SK-N-SH (cell line): ENCODE measurements around the gene CENPU. TPM values are rescaled to one million over a fixed set of nuclear protein-coding genes. Genes with fewer than 3 reads are reported as not detected.
A peak's percentile ranks its signal among the peaks of the same experiment; 100 is the strongest.

Experiments
- CTCF ChIA-PET: fragments of 300-600, 350-600 bp; formaldehyde crosslinking; extraction: SDS; loops from one replicate; lab custom pipeline; 2021; lab: Yijun Ruan, JAX
- POLR2A ChIA-PET: fragments of 350-600 bp; sonication (Branson Sonifier 250); formaldehyde crosslinking; extraction: SDS; loops from one replicate; lab custom pipeline; 2020; ENCODE audit warnings: antibody characterized with exemption, inconsistent platforms; lab: Yijun Ruan, JAX
- DNase-seq: peaks from one replicate; pipeline ENCODE4 v3.0.0; 2012
- H2AFZ ChIP-seq: fragments of 200-600 bp; sonication (generic); 2 replicates; pipeline ENCODE4 v1.8.1; 2016; ENCODE audit warnings: antibody characterized with exemption, mild to moderate bottlenecking, low read depth
- H3F3A ChIP-seq: fragments of 200-600 bp; sonication (generic); replicated peaks from 2 replicates; pipeline ENCODE3; 2016; ENCODE audit warnings: antibody characterized with exemption, mild to moderate bottlenecking; ENCODE audit not compliant: insufficient read depth
- H3K27ac ChIP-seq, 2 experiments: fragments of 200-500 bp in 1 of 2; fragments of 200-600 bp in 1 of 2; sonication (Bioruptor generic) in 1 of 2; sonication (generic), shearing (Covaris generic) in 1 of 2; 2 replicates each; pipeline versions ENCODE4 v1.5.1 to v1.6.1; 2014 to 2016; ENCODE audit warnings: low read depth in 2 of 2, inconsistent platforms in 1 of 2, low read length in 1 of 2, mild to moderate bottlenecking in 1 of 2, mixed read lengths in 1 of 2
- H3K27me3 ChIP-seq: fragments of 200-600 bp; sonication (generic), shearing (Covaris generic); 2 replicates; pipeline ENCODE4 v1.6.1; 2016; ENCODE audit warnings: mixed run types; ENCODE audit not compliant: insufficient read depth
- H3K36me3 ChIP-seq, 2 experiments: fragments of 200-500 bp in 1 of 2; fragments of 200-600 bp in 1 of 2; sonication (Bioruptor generic) in 1 of 2; sonication (generic) in 1 of 2; replicated peaks in 1 of 2; 2 replicates each; pipeline versions ENCODE3 to v1.5.1; 2014 to 2016; ENCODE audit warnings: low read length in 1 of 2, mild to moderate bottlenecking in 1 of 2; ENCODE audit not compliant: insufficient read depth in 2 of 2, control insufficient read depth in 1 of 2
- H3K4me1 ChIP-seq, 2 experiments: fragments of 200-500 bp in 1 of 2; fragments of 200-600 bp in 1 of 2; sonication (Bioruptor generic) in 1 of 2; sonication (generic), shearing (Covaris generic) in 1 of 2; 2 replicates each; pipeline versions ENCODE4 v1.5.1 to v1.6.1; 2014 to 2016; ENCODE audit warnings: low read depth in 1 of 2, low read length in 1 of 2, mixed run types in 1 of 2; ENCODE audit not compliant: insufficient read depth in 2 of 2, control insufficient read depth in 1 of 2
- H3K4me2 ChIP-seq: fragments of 200-600 bp; sonication (generic), shearing (Covaris generic); 2 replicates; pipeline ENCODE4 v1.6.1; 2017; ENCODE audit warnings: mixed run types
- H3K4me3 ChIP-seq, 2 experiments: fragments of 200-500 bp in 1 of 2; fragments of 200-600 bp in 1 of 2; sonication (Bioruptor generic) in 1 of 2; sonication (generic), shearing (Covaris generic) in 1 of 2; 2 replicates each; pipeline versions ENCODE4 v1.5.1 to v1.8.1; 2014 to 2016; ENCODE audit warnings: low read depth in 2 of 2, inconsistent platforms in 1 of 2, low read length in 1 of 2, mild to moderate bottlenecking in 1 of 2, mixed read lengths in 1 of 2, moderate library complexity in 1 of 2
- H3K79me2 ChIP-seq: fragments of 200-600 bp; sonication (generic); 2 replicates; pipeline ENCODE4 v1.8.1; 2017; ENCODE audit warnings: mild to moderate bottlenecking; ENCODE audit not compliant: insufficient read depth
- H3K9ac ChIP-seq: fragments of 200-600 bp; sonication (generic); 2 replicates; pipeline ENCODE4 v1.6.1; 2017; ENCODE audit warnings: mixed run types
- H3K9me2 ChIP-seq: fragments of 200-600 bp; sonication (generic); 2 replicates; pipeline ENCODE4 v1.6.1; 2017; ENCODE audit warnings: mixed run types
- H3K9me3 ChIP-seq: fragments of 200-600 bp; sonication (generic); 2 replicates; pipeline ENCODE4 v1.6.1; 2017; ENCODE audit warnings: mixed run types, mild to moderate bottlenecking, moderate library complexity
- H4K20me1 ChIP-seq: fragments of 200-600 bp; sonication (generic); 2 replicates; pipeline ENCODE4 v1.6.1; 2017; ENCODE audit warnings: mild to moderate bottlenecking, mixed run types; ENCODE audit not compliant: insufficient read depth
- ELF1 ChIP-seq: IDR thresholded peaks from 2 replicates; pipeline ENCODE4 v1.4.0; 2012
- EP300 ChIP-seq, 2 experiments: IDR thresholded peaks; 2 replicates each; pipeline versions ENCODE4 v1.4.0 to v1.6.1; 2012; ENCODE audit warnings: borderline replicate concordance in 1 of 2, low read depth in 1 of 2, low read length in 1 of 2
- FOXJ3 ChIP-seq: sonication (generic); formaldehyde crosslinking; IDR thresholded peaks from 2 replicates; pipeline ENCODE4 v1.5.1; 2020; ENCODE audit warnings: mild to moderate bottlenecking, missing genetic modification reagents
- FOXM1 ChIP-seq: IDR thresholded peaks from 2 replicates; pipeline ENCODE4 v1.4.0; 2012; ENCODE audit warnings: low read depth, mild to moderate bottlenecking
- GABPA ChIP-seq: IDR thresholded peaks from 2 replicates; pipeline ENCODE4 v1.4.0; 2012; ENCODE audit warnings: low read depth, mild to moderate bottlenecking
- GATA2 ChIP-seq: sonication (generic); formaldehyde crosslinking; IDR thresholded peaks from 2 replicates; pipeline ENCODE4 v1.5.0; 2020; ENCODE audit warnings: mild to moderate bottlenecking, missing genetic modification reagents
- JUND ChIP-seq: IDR thresholded peaks from 2 replicates; pipeline ENCODE4 v1.4.0; 2012
- MEF2A ChIP-seq: IDR thresholded peaks from 2 replicates; pipeline ENCODE4 v1.4.0; 2012; ENCODE audit warnings: low read depth, borderline replicate concordance
- RFX5 ChIP-seq: IDR thresholded peaks from 2 replicates; pipeline ENCODE4 v1.6.1; 2012; ENCODE audit warnings: mild to moderate bottlenecking, improper control_type of control experiment, low read length
- RXRA ChIP-seq: IDR thresholded peaks from 2 replicates; pipeline ENCODE4 v1.4.0; 2012; ENCODE audit warnings: low read depth, mild to moderate bottlenecking, borderline replicate concordance
- SIN3A ChIP-seq: IDR thresholded peaks from 2 replicates; pipeline ENCODE4 v1.6.1; 2012; ENCODE audit warnings: low read depth, mild to moderate bottlenecking, low read length, moderate library complexity, borderline replicate concordance
- SMC3 ChIP-seq: IDR thresholded peaks from 2 replicates; pipeline ENCODE4 v1.6.1; 2012; ENCODE audit warnings: low read depth, low read length, improper control_type of control experiment
- TAF1 ChIP-seq: IDR thresholded peaks from 2 replicates; pipeline ENCODE4 v1.6.1; 2012; ENCODE audit warnings: low read depth, mild to moderate bottlenecking, low read length, moderate library complexity, borderline replicate concordance
- WGBS: methylation state at CpG from one replicate; pipeline ENCODE4 v1.1.6; 2017; ENCODE audit warnings: low lambda C conversion rate; 5-methylcytosine and 5-hydroxymethylcytosine counted together
- polyA plus RNA-seq, 3 experiments: library from polyadenylated mRNA; depleted of rRNA; stranded (reverse); fragments of >200 nt; gene quantifications; 2 replicates each; pipeline ENCODE4 v1.2.3, GENCODE V29; 2012
- TF ChIP-seq, protein P1 (sequence below): IDR thresholded peaks from 2 replicates; pipeline ENCODE4; 2012
- TF ChIP-seq, protein P2 (sequence below): fragments of 150-350 bp; IDR thresholded peaks from 2 replicates; pipeline ENCODE4 v1.6.1; 2017; ENCODE audit warnings: antibody characterized with exemption, low read length, low read depth, borderline replicate concordance
- TF ChIP-seq, protein P3 (sequence below): IDR thresholded peaks from 2 replicates; pipeline ENCODE4 v1.4.0; 2012; ENCODE audit warnings: low read depth, borderline replicate concordance
- TF ChIP-seq, protein P4 (sequence below): IDR thresholded peaks from 2 replicates; pipeline ENCODE4 v1.6.1; 2012; ENCODE audit warnings: mild to moderate bottlenecking, low read depth, low read length, moderate library complexity

Gene CENPU
- polyA plus RNA-seq, 1 of the 3 experiments (the other 2 are of a cell fraction): 8.7 TPM

DNA sequence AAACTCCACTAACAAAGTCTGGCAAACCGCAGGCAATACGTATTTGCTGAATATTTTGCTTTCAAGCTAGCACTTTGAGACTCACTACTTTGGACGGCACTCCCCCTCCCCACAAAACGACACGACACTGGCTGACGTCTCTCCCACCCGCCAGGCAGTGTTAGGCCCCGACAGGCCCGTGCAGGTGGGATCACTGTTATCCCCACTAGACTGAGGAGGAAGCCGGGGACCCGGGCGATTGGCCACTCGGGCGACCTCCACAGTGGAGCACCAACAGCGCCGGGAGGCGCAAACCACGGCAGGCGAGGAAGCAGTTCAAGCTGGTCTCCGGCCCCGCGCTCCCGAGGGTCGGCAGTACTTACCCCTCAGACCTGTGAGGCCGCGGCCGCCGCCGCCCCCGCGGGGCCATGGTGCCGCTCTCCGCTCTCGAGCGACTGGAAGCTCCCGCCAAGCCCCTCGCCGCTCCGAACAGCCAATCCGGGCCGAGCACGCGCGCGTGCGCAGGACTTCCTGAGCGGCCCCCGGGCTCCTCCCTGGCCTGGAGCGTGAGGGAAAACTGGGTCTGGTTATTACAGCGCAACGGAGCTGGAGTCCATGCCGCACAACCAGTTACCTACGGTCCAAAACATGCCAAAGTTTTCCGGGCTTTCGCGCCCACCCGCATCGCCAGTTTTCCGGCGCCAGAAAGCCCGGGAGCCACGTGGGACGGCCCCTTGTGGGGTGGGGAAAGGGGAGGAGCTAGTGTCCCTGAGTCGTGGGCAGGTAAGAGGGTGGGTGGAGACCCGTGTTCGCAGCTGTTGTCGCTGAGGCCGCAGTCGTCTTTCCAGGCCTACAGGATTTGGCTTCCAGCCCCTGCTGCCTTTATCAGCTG, at the start of gene CENPU (continued):
- 0 out of 2 replicates have a peak, but pooled peaks have one; percentile 17 for TF ChIP-seq RXRA
- TF ChIP-seq EP300 (IDR thresholded peaks at IDR 0.05; ENCODE audit: borderline replicate concordance in 1 of 2, low read depth in 1 of 2, low read length in 1 of 2): peak; percentile 24 to 34; a peak in 2 of 4 replicates
- TF ChIP-seq, protein P1, sequence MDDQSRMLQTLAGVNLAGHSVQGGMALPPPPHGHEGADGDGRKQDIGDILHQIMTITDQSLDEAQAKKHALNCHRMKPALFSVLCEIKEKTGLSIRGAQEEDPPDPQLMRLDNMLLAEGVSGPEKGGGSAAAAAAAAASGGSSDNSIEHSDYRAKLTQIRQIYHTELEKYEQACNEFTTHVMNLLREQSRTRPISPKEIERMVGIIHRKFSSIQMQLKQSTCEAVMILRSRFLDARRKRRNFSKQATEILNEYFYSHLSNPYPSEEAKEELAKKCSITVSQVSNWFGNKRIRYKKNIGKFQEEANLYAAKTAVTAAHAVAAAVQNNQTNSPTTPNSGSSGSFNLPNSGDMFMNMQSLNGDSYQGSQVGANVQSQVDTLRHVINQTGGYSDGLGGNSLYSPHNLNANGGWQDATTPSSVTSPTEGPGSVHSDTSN: peak; percentile 54; the same call in 1 of the 2 replicates
- TF ChIP-seq SMC3: no peak
- peak; percentile 81 for TF ChIP-seq ELF1
- TF ChIP-seq FOXJ3 (CRISPR knock-in tag): peak; percentile 49; the same call in 1 of the 2 replicates
- TF ChIP-seq, protein P2, sequence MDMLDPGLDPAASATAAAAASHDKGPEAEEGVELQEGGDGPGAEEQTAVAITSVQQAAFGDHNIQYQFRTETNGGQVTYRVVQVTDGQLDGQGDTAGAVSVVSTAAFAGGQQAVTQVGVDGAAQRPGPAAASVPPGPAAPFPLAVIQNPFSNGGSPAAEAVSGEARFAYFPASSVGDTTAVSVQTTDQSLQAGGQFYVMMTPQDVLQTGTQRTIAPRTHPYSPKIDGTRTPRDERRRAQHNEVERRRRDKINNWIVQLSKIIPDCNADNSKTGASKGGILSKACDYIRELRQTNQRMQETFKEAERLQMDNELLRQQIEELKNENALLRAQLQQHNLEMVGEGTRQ: peak; percentile 31; the same call in 1 of the 2 replicates
- TF ChIP-seq SIN3A: peak; percentile 98
- peak; percentile 80 for TF ChIP-seq TAF1
- peak; percentile 63; the same call in 1 of the 2 replicates for TF ChIP-seq FOXM1
- no peak for TF ChIP-seq GATA2 (CRISPR knock-in tag)
- TF ChIP-seq GABPA: peak; percentile 32; the same call in 1 of the 2 replicates

DNA sequence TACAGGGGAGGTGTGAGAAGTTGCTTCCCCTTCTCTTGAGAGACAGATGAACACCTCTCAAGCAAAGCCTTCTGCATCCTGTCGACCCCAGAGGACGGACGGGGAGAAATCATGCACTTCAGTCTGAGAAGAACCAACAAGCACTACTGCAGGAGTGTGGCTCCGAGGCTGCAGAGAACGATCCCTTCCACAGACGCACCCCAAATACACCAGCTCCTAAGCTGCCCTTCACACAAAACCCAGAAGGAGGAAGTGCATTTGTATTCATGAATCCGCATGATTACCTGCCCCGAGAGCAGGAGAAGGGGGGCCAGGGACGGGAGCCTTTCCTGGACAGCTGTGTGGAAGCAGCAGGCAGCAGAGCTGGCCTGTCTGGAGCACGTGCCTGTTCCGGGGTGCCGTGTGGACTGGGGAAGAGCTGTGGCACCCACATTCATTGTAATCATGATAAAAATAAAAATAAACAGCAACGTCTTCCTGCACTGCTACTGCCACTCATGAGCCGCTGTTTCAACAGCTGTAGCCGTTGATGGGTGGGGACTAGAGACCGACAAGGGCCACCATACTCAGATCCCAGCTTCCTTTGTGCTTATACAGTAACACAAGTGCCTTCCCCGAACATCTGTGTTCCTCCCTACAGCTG, 49.0 kb upstream of the CENPU start:
- Histone ChIP-seq H3K9me3 (no peaks in the 10 kb centered on the region), H3F3A (no peaks in the 10 kb centered on the region), H4K20me1 (no peaks in the 10 kb centered on the region), H3K4me3 (no peak overlapping the region), H3K79me2 (no peaks in the 10 kb centered on the region), H3K27ac (peak overlapping the region in 1 of 2 experiments; percentile 99; a peak in 1 of 4 replicates), H3K9ac (no peak overlapping the region), H3K4me2 (no peak overlapping the region), H3K9me2 (no peaks in the 10 kb centered on the region), H3K27me3 (no peaks in the 10 kb centered on the region), H2AFZ (no peak overlapping the region), H3K4me1 (peaks cover 0 to 37% of the 10 kb centered on the region in 2 experiments; a peak in 2 of 4 replicates), H3K36me3 (peaks cover 0 to 3% of the 10 kb centered on the region in 2 experiments)
- POLR2A ChIA-PET: no interaction called here
- TF ChIP-seq, protein P2: no peak
- TF ChIP-seq, protein P3, sequence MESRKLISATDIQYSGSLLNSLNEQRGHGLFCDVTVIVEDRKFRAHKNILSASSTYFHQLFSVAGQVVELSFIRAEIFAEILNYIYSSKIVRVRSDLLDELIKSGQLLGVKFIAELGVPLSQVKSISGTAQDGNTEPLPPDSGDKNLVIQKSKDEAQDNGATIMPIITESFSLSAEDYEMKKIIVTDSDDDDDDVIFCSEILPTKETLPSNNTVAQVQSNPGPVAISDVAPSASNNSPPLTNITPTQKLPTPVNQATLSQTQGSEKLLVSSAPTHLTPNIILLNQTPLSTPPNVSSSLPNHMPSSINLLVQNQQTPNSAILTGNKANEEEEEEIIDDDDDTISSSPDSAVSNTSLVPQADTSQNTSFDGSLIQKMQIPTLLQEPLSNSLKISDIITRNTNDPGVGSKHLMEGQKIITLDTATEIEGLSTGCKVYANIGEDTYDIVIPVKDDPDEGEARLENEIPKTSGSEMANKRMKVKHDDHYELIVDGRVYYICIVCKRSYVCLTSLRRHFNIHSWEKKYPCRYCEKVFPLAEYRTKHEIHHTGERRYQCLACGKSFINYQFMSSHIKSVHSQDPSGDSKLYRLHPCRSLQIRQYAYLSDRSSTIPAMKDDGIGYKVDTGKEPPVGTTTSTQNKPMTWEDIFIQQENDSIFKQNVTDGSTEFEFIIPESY: no peak
- TF ChIP-seq GABPA: no peak
- TF ChIP-seq, protein P4, sequence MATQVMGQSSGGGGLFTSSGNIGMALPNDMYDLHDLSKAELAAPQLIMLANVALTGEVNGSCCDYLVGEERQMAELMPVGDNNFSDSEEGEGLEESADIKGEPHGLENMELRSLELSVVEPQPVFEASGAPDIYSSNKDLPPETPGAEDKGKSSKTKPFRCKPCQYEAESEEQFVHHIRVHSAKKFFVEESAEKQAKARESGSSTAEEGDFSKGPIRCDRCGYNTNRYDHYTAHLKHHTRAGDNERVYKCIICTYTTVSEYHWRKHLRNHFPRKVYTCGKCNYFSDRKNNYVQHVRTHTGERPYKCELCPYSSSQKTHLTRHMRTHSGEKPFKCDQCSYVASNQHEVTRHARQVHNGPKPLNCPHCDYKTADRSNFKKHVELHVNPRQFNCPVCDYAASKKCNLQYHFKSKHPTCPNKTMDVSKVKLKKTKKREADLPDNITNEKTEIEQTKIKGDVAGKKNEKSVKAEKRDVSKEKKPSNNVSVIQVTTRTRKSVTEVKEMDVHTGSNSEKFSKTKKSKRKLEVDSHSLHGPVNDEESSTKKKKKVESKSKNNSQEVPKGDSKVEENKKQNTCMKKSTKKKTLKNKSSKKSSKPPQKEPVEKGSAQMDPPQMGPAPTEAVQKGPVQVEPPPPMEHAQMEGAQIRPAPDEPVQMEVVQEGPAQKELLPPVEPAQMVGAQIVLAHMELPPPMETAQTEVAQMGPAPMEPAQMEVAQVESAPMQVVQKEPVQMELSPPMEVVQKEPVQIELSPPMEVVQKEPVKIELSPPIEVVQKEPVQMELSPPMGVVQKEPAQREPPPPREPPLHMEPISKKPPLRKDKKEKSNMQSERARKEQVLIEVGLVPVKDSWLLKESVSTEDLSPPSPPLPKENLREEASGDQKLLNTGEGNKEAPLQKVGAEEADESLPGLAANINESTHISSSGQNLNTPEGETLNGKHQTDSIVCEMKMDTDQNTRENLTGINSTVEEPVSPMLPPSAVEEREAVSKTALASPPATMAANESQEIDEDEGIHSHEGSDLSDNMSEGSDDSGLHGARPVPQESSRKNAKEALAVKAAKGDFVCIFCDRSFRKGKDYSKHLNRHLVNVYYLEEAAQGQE: no peak
- TF ChIP-seq RXRA: no peak
- no peak for TF ChIP-seq MEF2A
- TF ChIP-seq SIN3A: no peak
- TF ChIP-seq RFX5: no peak
- no peak for TF ChIP-seq JUND
- TF ChIP-seq ELF1: no peak
- no peak for DNase-seq
- 83% methylated on average over 15 of the region's 17 CpGs for WGBS
- CTCF ChIA-PET: interaction anchor here (1.1 to 2.9 kb wide), 5 partner anchors 10 to 257 kb away, joined by 3 to 17 read pairs (median 3); no protein-coding TSS in a partner anchor
